ENCODE data around the gene TM9SF2. TPM values are rescaled to one million over a fixed set of nuclear protein-coding genes. Genes with fewer than 3 reads are reported as not detected.

Gene TM9SF2
- total RNA-seq, 2 donors from 2014 or later = 60.6 to 70.2 TPM

GRCh38 chr13:99507054-99507453, 5.8 kb downstream of the TM9SF2 start:
- no peak for DNase-seq (ENCODE audit: low spot score)
- TF ChIP-seq, protein P1, sequence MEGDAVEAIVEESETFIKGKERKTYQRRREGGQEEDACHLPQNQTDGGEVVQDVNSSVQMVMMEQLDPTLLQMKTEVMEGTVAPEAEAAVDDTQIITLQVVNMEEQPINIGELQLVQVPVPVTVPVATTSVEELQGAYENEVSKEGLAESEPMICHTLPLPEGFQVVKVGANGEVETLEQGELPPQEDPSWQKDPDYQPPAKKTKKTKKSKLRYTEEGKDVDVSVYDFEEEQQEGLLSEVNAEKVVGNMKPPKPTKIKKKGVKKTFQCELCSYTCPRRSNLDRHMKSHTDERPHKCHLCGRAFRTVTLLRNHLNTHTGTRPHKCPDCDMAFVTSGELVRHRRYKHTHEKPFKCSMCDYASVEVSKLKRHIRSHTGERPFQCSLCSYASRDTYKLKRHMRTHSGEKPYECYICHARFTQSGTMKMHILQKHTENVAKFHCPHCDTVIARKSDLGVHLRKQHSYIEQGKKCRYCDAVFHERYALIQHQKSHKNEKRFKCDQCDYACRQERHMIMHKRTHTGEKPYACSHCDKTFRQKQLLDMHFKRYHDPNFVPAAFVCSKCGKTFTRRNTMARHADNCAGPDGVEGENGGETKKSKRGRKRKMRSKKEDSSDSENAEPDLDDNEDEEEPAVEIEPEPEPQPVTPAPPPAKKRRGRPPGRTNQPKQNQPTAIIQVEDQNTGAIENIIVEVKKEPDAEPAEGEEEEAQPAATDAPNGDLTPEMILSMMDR (IDR thresholded peaks at IDR 0.05) = no peak
- Histone ChIP-seq H3K36me3 (no peaks in the 10 kb centered on the region), H3K27me3 (no peaks in the 10 kb centered on the region), H3K27ac (no peak overlapping the region), H3K9me3 (peaks cover 0 to 4% of the 10 kb centered on the region in 2 donors), H3K4me1 (peaks cover 0 to 54% of the 10 kb centered on the region in 2 donors), H3K4me3 (no peak overlapping the region)

DNA sequence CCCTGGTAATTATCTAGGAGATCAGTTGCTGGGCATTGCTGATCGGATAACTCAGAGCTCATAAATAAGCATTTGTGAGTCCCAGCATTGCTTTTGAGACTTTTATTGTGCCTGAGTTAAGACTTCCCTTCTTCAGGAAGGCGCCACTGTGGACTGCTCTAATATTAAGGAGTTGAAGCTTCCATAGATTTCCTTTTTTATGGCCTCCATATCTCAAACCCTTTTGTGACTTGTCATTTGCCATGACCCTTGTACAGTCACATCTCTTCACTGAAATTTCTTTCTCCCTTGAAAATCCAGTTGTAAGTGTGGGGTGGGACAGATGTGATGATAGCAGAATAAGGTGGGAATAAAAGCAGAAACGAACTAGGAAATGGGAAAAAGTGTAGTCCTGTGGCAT, 6.3 kb downstream of the TM9SF2 start:
- Histone ChIP-seq H3K27me3 (no peaks in the 10 kb centered on the region), H3K4me1 (peaks cover 0 to 54% of the 10 kb centered on the region in 2 donors), H3K36me3 (no peaks in the 10 kb centered on the region), H3K9me3 (peaks cover 0 to 4% of the 10 kb centered on the region in 2 donors), H3K27ac (no peak overlapping the region), H3K4me3 (no peak overlapping the region)
- TF ChIP-seq, protein P1 (IDR thresholded peaks at IDR 0.05) = no peak
- no peak for DNase-seq (ENCODE audit: low spot score)

GRCh38 chr13:99507986-99508385, 6.7 kb downstream of the TM9SF2 start:
- no peak overlapping the region for H3K4me3 ChIP-seq
- H3K4me1 ChIP-seq = peaks cover 0 to 51% of the 10 kb centered on the region in 2 donors

DNA sequence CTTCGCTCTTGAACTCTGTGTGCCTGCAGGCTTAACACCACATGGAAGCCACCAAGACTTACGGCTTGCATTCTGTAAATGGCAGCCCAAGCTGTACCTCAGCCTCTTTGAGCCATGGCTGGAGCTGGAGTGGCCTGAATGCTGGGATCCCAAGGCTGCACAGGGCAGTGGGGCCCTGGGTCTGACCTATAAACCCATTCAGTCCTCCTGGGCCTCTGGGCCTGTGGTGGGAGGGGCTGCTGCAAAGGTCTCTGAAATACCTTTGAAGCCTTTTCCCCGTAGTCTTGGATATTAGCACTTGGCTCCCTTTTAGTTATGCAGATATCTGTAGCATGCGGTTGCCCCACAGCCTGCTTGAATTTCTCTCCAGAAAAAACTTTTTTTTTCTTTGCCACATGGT, 8.2 kb downstream of the TM9SF2 start:
- H3K27me3 ChIP-seq = no peaks in the 10 kb centered on the region
- TF ChIP-seq, protein P1 (IDR thresholded peaks at IDR 0.05) = no peak
- H3K9me3 ChIP-seq = peaks cover 0 to 4% of the 10 kb centered on the region in 2 donors
- no peak overlapping the region for H3K4me3 ChIP-seq
- H3K27ac ChIP-seq = no peak overlapping the region
- peaks cover 0 to 47% of the 10 kb centered on the region in 2 donors for H3K4me1 ChIP-seq
- no peak for DNase-seq (ENCODE audit: low spot score)
- H3K36me3 ChIP-seq = no peaks in the 10 kb centered on the region

More at GRCh38 chr13:99507986-99508385, 6.7 kb downstream of the TM9SF2 start:
- no peak for DNase-seq (ENCODE audit: low spot score)
- Histone ChIP-seq H3K27me3 (no peaks in the 10 kb centered on the region), H3K9me3 (peaks cover 0 to 4% of the 10 kb centered on the region in 2 donors), H3K27ac (no peak overlapping the region), H3K36me3 (no peaks in the 10 kb centered on the region)
- TF ChIP-seq, protein P1 (IDR thresholded peaks at IDR 0.05) = no peak

GRCh38 chr13:99514801-99515200, 13.5 kb downstream of the TM9SF2 start:
- Histone ChIP-seq H3K4me1 (peaks cover 0 to 30% of the 10 kb centered on the region in 2 donors), H3K27me3 (no peaks in the 10 kb centered on the region), H3K4me3 (no peak overlapping the region), H3K9me3 (no peaks in the 10 kb centered on the region), H3K27ac (no peak overlapping the region), H3K36me3 (no peaks in the 10 kb centered on the region)
- DNase-seq (ENCODE audit: low spot score) = no peak
- TF ChIP-seq, protein P1 (IDR thresholded peaks at IDR 0.05) = no peak

Measured in right atrium auricular region (tissue), 2 donors.